Neural cell (in vitro differentiated cells): ENCODE results near the gene CYP4Z1.

Experiments used
- EP300 ChIP-seq: fragments of 450-650 bp; conservative IDR thresholded peaks from 2 replicates; pipeline ENCODE4 v1.6.1; 2014; ENCODE audit warnings: antibody characterized with exemption, mild to moderate bottlenecking, moderate library complexity; ENCODE audit not compliant: poor library complexity, severe bottlenecking
- EZH2 ChIP-seq: fragments of 200-600, 300-800 bp; shearing (Covaris generic), sonication (generic); IDR thresholded peaks from 2 replicates; pipeline ENCODE4 v1.6.1; 2014; ENCODE audit warnings: antibody characterized with exemption, low read length, borderline replicate concordance, mild to moderate bottlenecking; ENCODE audit not compliant: insufficient read depth, poor library complexity, severe bottlenecking
- MXI1 ChIP-seq: fragments of 450-650 bp; conservative IDR thresholded peaks from 2 replicates; pipeline ENCODE4 v1.6.1; 2014; ENCODE audit warnings: antibody characterized with exemption, mild to moderate bottlenecking; ENCODE audit not compliant: poor library complexity, severe bottlenecking
- POLR2AphosphoS5 ChIP-seq: IDR thresholded peaks from 2 replicates; pipeline ENCODE4 v1.6.1; 2012
- RAD21 ChIP-seq: fragments of 450-650 bp; conservative IDR thresholded peaks from 2 replicates; pipeline ENCODE4 v1.6.1; 2014; ENCODE audit warnings: antibody characterized with exemption, mild to moderate bottlenecking, moderate library complexity
- TAF1 ChIP-seq: IDR thresholded peaks from 2 replicates; pipeline ENCODE4 v1.6.1; 2012; ENCODE audit warnings: low read depth
- TF ChIP-seq, protein P1 (sequence below): fragments of 450-650 bp; IDR thresholded peaks from 2 replicates; pipeline ENCODE4 v1.5.1; 2014; ENCODE audit warnings: antibody characterized with exemption, mild to moderate bottlenecking, moderate library complexity; ENCODE audit not compliant: poor library complexity, severe bottlenecking
- TF ChIP-seq, protein P2 (sequence below): IDR thresholded peaks from 2 replicates; pipeline ENCODE4 v1.6.1; 2012; ENCODE audit warnings: borderline replicate concordance

DNA sequence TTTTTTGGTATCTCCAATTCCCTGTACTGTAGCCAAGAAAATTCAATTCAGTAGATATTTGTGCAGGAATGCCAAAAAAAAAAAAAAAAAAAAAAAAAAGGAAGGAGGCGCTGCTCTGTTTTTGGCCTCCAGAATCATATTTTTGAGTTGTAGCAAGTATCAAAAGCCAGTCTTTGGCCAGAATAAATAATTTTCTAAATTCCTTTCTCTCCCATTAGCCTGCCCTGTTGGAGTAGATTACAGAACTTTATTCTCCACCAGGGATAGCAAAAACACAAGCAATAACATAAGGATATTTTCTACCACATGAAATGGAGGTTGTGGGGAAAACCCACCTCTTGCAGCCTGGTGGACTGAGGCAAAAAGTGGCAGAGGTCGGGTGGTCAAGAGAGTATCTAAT is 46.0 kb upstream of the CYP4Z1 start:
- TF ChIP-seq TAF1 (no peak), EZH2 (no peak), EP300 (no peak), RAD21 (no peak), POLR2AphosphoS5 (no peak), MXI1 (no peak)
- TF ChIP-seq, protein P1, sequence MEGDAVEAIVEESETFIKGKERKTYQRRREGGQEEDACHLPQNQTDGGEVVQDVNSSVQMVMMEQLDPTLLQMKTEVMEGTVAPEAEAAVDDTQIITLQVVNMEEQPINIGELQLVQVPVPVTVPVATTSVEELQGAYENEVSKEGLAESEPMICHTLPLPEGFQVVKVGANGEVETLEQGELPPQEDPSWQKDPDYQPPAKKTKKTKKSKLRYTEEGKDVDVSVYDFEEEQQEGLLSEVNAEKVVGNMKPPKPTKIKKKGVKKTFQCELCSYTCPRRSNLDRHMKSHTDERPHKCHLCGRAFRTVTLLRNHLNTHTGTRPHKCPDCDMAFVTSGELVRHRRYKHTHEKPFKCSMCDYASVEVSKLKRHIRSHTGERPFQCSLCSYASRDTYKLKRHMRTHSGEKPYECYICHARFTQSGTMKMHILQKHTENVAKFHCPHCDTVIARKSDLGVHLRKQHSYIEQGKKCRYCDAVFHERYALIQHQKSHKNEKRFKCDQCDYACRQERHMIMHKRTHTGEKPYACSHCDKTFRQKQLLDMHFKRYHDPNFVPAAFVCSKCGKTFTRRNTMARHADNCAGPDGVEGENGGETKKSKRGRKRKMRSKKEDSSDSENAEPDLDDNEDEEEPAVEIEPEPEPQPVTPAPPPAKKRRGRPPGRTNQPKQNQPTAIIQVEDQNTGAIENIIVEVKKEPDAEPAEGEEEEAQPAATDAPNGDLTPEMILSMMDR, result no peak
- TF ChIP-seq, protein P2, sequence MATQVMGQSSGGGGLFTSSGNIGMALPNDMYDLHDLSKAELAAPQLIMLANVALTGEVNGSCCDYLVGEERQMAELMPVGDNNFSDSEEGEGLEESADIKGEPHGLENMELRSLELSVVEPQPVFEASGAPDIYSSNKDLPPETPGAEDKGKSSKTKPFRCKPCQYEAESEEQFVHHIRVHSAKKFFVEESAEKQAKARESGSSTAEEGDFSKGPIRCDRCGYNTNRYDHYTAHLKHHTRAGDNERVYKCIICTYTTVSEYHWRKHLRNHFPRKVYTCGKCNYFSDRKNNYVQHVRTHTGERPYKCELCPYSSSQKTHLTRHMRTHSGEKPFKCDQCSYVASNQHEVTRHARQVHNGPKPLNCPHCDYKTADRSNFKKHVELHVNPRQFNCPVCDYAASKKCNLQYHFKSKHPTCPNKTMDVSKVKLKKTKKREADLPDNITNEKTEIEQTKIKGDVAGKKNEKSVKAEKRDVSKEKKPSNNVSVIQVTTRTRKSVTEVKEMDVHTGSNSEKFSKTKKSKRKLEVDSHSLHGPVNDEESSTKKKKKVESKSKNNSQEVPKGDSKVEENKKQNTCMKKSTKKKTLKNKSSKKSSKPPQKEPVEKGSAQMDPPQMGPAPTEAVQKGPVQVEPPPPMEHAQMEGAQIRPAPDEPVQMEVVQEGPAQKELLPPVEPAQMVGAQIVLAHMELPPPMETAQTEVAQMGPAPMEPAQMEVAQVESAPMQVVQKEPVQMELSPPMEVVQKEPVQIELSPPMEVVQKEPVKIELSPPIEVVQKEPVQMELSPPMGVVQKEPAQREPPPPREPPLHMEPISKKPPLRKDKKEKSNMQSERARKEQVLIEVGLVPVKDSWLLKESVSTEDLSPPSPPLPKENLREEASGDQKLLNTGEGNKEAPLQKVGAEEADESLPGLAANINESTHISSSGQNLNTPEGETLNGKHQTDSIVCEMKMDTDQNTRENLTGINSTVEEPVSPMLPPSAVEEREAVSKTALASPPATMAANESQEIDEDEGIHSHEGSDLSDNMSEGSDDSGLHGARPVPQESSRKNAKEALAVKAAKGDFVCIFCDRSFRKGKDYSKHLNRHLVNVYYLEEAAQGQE, result no peak
